NCI-H526 (cell line): ENCODE results near the gene NPFF.
"Not testable (repeated sequence)": the region's sequence is repeated elsewhere in the genome, so short reads cannot be mapped to it uniquely, and the experiment has no call there.

ENCODE experiments used
- DNase-seq, 2 experiments: peaks; one replicate each; lab custom pipeline; 2025; lab: John Stamatoyannopoulos, UW

The NPFF gene

DNA sequence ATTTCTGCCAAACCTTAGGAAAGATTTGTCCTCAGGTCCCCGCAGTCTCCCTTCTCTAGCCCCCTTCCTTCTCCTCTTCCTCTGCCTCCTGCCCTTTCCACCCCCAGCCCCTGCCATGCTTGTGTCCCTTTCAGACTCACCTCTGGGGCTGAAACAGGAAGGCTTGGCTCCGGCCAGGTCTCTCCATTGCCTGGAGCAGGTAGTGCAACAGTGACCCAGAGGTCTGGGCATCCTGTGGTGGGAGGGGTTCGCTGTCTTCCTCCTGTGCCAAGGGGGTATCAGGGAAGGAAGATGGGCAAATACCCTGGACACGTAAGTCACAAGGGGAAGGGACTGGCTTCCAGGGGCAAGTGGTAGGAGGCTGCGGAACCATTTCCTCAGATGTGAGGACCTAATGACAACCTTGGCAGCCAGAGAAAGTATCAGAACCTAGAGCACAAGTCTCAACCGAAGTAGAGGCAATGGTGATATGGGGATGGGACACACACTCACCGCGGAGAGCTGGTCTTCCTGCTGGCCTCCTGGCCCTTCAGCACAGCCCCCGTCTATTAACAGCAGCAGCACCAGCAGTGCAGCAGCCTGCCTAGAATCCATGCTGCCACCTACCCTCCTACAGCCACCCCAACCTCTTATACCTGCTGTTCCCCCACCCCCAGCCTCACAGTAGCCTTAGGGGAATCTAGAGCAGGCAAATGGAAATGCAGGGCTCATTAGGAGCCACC lies at the start of gene NPFF:
Gene NPFF, minus strand, starts transcription at position 604 of the 722 bp plus-strand sequence. Its CDS starts 10 bp downstream, at position 594.
- no peak for DNase-seq

- DNase-seq: no peak
Observed at GRCh38 chr12:53552361-53553327, 45.4 kb upstream of the NPFF start.

DNA sequence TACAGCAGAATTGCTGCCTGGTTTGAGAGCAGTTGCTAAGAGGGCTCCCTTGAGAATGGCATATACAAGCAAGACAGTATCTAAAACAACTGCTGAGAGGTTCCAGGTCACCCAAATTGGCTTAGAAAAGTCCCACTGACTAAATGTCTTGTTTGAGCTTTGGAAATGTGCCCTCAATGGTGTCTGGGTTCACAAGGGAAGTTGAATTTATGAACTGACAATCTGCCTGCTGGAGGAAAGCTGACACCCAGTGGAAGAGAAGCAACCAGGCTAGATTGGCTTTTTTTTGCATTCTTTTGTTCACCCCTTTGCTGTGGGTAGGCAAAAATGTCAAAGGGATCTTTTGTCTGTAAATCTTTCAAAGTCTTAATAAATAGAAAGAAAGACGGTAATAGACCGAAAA lies 44.6 kb upstream of the NPFF start:
- no peak for DNase-seq

DNA sequence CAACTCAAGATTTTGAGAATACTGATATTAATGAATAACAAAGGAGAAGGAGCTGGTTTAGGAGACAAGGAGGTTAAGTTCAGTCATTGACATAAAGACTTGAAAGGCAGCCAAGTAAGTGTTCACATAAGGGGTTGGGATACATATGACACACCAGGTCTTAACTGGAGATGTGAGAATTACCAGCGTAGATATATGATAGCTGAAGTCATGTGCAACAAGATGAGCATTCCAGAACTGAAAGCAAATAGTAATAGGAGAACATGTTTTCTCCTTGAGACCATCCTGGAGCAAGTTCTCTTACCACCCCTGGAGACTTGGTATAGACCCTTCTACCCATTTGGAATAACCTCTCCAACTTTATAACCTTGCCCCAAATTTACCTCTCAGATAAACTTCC lies 43.3 kb upstream of the NPFF start:
- DNase-seq: no peak

GRCh38 chr12:53550131-53550530 lies 42.8 kb upstream of the NPFF start:
- DNase-seq: not testable (repeated sequence)

- not testable (repeated sequence) for DNase-seq
Observed at GRCh38 chr12:53548354-53548753, 41.1 kb upstream of the NPFF start.

- peak; percentile 42 to 66 for DNase-seq
Observed at GRCh38 chr12:53543539-53543938, 36.3 kb upstream of the NPFF start.

- DNase-seq: no peak
Observed at GRCh38 chr12:53539526-53539925, 32.2 kb upstream of the NPFF start.

DNA sequence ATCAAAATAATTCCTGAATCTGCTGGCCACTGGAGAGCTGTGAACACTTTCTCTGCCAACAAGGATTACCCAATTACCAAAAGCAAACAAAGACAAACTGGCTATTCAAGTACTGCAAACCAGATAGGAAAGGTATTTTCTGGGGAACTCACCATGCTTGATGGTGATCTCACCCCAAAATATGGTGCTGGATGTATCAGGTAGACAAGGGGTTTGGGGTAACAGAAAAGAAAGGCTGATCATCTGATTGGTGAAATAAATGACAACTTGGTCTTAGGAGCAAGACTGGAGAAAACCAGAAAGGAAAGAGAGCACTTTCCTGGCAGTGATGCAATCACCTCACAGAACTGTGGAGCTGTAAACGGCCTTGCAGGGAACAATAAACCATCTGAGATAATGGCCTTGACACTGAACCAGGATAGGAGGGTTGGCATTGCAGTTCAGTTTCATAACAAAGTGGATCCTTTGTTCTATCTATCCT lies 31.0 kb upstream of the NPFF start:
- peak; percentile 44 to 57 for DNase-seq

GRCh38 chr12:53536962-53537361 lies 29.7 kb upstream of the NPFF start:
- DNase-seq: no peak

DNA sequence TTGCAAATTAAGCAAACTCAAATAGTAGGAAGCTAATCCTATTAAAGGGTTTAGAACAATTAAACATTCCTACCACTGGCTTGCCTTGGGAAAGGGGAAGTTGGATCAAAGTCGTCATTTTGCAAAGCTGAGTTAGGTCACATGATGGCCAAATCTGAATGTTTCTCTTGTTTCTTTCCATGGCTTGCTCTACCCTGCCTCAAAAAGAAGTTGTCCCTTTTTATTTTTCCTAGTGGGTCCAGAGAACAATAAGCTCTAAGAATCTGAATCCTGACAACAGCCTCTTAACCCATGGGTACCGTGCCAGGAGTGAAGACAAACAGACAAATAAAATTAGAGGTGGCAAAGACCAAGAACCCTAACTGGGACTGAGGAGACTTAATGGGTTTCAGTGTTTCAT lies 26.2 kb upstream of the NPFF start:
- no peak for DNase-seq

- no peak for DNase-seq
Observed at GRCh38 chr12:53532524-53533445, 25.5 kb upstream of the NPFF start.

GRCh38 chr12:53532021-53532420 lies 24.7 kb upstream of the NPFF start:
- DNase-seq: no peak

DNA sequence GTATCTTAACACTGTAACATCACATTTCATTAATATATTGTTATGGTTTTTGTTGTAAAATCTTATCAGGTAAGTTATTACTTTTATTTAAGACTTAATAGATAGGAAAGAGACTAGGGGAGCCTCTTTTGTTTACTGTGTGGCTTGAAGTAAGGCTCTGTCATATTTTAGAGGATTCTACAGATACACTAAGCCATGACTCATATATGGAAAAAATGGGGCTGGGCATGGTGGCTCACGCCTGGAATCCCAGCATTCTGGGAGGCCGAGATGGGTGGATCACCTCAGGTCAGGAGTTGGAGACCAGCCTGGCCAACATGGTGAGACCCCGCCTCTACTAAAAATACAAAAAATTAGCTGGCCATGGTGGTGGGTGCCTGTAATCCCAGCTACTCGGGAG lies 23.6 kb upstream of the NPFF start:
- DNase-seq: no peak

GRCh38 chr12:53530061-53530460 lies 22.8 kb upstream of the NPFF start:
- DNase-seq: no peak

GRCh38 chr12:53524476-53524875 lies 17.2 kb upstream of the NPFF start:
- DNase-seq: no peak

DNA sequence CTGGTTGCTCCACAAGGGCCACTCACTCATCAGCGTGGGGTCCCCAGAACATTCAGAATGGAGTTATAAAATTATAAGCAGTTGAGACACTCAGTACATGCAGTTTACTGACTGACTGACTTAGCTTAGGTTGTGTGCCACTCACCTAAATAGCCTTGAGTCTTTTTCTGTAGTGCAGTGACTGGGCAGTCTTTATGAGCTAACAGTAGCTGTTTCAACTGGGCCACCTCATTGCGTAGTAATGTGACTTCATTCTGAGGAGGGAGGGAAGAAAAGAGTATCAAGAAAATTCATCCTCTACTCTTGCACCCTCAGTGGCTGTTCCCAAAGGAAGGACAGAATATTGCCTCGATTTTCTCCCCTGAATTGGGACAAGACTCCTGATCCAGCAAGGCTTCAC lies 15.8 kb upstream of the NPFF start:
- no peak for DNase-seq

GRCh38 chr12:53518381-53518780 lies 11.1 kb upstream of the NPFF start:
- no peak for DNase-seq

GRCh38 chr12:53516758-53517455 lies 9.6 kb upstream of the NPFF start:
- DNase-seq: no peak

DNA sequence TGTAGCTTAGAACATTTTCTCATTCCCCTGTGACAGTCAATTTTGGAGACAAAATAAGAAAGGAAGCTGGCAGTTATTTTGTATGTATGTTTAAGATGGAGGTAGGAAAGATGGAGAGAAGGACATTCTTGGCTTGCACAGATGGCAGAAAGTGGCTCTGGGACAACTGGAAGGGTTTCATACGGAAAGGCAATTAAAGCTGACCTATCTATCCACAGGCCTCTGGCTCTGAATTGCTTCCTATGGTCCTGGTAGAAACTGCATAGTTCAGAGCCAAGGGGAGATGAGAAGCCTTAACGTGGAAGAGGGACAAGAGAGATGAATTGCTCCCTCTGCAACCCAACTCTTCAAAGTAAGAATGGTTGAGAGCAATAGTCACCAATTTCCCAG lies 8.0 kb upstream of the NPFF start:
- DNase-seq: no peak

GRCh38 chr12:53514628-53515290 lies 7.5 kb upstream of the NPFF start:
- no peak for DNase-seq
